ENCODE measurements around the gene EPB42.
A peak's percentile ranks its signal among the peaks of the same experiment; 100 is the strongest.
"Not testable (repeated sequence)": the region's sequence is repeated elsewhere in the genome, so short reads cannot be mapped to it uniquely, and the experiment has no call there.

EPB42 gene

GRCh38 chr15:43211224-43211735, 9.5 kb downstream of the EPB42 start:
- DNase-seq: no peak

- no peak for DNase-seq
Measured at GRCh38 chr15:43210807-43211206, 10.0 kb downstream of the EPB42 start.

GRCh38 chr15:43210172-43210745, 10.6 kb downstream of the EPB42 start:
- no peak for DNase-seq

- DNase-seq: no peak
Measured at GRCh38 chr15:43209059-43209824, 11.6 kb downstream of the EPB42 start.

DNA sequence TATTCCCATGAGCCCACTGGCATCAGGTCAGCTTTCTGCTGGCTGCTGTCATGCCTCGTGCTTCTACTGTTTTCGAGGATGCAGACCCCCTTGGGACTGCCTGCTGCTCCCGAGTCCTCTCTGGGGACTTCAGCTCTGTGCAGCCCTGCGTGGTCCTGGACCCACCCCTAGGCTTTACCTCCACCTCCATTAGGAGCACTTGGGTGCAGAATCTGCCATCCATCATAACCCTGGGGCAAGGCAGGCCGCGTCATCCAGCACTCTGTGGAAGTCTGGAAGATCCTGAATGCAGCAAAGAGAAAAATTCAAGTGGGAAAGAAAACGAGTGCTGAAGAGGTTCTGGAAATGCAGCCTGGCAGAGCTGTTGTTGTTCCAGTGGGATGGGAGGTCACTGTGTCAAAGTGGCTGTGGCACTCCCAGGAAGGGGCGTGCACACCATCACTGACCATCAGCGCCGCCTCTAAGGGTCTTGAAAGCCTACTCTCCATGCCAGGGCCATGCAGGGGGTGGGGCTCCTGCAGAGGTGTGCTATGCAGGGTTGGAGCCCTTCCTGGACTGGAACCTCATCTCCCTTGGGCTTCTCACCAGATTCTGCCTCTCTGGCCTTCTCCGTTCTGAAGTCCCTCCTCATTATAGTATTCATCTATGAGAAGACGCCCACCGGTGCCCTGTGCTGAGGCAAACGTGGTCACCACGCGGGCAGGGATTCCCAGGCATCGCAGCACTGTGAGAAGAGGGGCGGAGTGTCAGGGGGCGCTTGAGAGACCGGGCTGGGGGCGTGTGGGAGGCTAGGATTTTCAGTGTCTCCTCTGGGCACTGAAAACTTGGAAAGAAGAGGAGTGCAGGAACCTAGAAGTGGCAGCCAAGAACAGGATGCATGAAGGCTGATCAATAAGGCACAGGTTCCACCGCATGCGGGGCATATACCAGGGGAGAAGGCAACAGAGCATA, 12.5 kb downstream of the EPB42 start:
- DNase-seq: no peak

GRCh38 chr15:43207024-43207423, 13.8 kb downstream of the EPB42 start:
- no peak for DNase-seq

GRCh38 chr15:43206054-43206453, 14.8 kb downstream of the EPB42 start:
- DNase-seq: no peak

DNA sequence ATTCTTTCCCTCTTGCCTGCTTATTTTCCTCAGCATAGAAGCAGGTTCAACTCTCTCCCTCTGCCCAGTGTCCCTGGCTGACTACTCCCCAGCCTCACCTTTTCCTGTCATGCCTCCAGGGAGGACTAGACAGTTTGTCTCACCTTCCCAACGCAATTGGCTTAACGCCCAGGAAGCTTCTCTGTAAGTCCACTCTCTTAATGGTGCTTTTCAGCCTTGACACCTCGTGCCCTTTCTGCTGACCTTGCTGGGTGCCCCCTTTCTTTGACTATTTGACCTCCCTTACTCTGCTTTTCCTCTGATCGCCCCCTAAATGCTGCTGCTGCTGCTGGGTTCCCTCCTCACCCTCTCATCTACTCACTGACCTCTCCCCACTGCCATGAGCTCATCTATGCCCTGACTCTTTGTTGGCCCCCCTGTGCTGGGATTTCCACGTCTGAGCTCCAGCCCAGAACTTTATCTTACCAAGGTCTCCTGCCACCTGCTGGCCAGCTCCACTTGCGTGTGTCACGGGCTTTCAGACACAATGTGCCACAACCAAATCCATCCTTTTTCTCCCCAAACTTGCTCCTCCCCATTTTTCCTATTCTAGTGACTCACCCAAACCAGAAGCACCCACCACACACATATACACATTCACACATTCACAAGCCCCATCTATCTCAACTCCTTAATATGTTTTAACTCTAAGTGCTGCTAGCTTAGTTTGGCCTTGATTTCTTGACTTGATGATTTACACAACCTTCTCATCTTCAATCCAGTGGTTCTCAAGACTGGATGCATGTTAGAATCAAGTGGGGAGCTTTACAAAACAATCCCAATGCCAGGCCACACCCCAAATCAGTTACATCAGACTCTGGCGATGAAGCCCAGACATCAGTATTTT, 16.6 kb downstream of the EPB42 start:
- peak; percentile 5 for DNase-seq

DNA sequence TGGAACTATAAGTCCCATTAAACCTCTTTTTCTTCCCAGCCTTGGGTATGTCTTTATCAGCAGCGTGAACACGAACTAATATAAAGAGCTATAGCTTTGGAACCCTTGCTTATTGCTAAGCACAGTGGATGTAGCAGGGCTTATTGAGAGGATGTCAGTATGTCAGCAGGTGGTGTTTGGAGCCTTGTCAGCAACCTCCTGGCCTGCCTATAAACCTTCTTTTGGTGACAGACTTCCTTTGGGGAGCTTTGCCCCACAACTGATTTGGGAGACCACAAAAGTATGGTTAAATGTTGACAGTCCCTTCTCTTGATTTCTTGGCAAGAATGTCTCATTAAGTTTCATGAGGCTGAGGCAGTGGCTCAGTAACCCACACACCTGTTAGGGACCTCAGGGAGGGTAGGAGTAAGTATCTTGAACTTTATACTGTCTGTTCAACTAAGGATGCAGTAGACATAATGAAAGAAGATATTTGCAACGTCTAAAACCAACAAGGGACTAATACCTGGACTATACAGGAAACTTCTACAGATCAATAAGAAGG, 20.8 kb downstream of the EPB42 start:
- DNase-seq: no peak

DNA sequence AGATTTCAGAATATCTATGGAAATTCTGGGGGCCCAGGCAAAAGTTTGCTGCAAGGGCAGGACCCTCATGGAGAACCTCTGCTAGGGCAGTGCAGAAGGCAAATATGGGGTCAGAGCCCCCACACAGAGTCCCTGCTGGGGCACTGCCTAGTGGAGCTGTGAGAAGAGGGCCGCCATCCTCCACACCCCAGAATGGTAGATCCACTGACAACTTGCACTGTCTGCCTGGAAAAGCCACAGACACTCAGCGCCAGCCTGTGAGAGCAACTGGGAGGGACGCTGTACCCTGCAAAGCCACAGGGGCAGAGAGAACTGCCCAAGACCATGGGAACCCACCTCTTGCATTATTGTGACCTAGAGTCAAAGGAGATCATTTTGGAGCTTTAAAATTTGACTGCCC, 21.8 kb downstream of the EPB42 start:
- no peak for DNase-seq

DNA sequence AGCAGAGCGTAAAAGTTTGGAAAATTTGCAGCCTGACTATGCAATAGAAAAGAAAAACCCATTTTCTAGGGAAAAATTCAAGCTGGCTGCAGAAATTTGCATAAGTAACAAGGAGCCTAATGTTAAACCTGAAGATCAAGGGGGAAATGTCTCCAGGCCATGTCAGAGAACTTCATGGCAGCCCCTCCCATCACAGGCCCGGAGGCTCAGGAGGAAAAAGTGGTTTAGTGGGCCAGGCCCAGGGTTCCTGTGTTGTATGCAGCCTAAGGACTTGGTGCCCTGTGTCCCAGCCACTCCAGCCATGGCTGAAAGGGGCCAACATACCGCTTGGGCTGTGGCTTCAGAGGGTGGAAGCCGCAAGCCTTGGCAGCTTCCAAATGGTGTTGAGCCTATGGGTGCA, 22.3 kb downstream of the EPB42 start:
- not testable (repeated sequence) for DNase-seq

GRCh38 chr15:43197773-43198172, 23.0 kb downstream of the EPB42 start:
- not testable (repeated sequence) for DNase-seq

DNA sequence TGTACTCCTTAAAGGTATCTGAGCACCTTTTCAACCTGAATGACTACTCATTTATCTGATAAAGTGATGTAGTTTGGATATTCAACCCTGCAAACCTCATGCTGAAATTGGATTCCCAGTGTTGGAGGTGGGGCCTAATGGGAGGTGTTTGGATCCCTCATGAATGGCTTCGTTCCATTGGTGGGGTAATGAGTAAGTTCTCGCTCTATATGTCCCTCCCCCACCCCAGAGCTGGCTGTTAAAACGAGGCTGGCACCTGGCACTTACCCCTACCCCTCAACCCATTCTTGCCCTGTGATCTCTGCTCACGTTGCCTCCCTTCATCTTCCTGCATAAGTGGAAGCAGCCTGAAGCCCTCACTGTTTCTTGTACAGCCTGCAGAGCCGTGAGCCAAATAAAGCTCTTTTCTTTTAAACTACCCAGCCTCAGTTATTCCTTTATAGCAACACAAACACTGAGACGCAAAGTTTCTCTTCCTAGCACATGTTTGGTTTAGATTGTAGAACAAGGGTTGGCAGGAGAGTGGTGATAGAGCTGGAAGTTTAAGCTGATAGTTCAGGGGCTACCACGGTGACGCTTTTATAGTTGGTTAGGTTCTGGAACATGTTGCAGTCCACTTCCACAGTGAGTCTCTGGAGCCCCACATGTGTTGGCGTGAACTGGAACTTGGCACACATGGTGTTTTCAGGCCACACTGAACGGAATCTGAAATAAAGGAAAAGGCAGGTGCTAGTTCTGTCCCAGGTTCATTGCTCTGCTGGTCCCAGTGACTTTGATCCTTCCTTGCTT, 23.9 kb downstream of the EPB42 start:
- DNase-seq: no peak

GRCh38 chr15:43194795-43195194, 26.0 kb downstream of the EPB42 start:
- DNase-seq: no peak

DNA sequence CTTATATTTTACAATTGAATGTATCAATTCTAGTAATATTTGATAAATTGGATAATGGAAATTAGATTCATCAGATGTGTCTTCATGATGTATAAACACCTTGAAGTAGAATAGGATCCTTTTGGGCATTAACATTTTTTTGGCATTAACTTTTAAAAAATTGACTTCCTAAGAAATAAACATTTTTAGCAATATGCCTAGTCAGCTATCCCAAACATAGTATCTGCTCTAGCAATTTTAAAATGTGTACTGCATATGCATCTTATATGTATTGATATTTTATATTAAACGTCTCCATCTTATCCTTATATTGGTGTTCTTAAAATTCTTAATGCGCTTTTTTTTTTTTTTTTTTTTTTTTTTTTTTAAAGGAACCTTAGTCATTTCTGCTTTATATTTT, 27.1 kb downstream of the EPB42 start:
- DNase-seq: no peak

GRCh38 chr15:43190178-43190577, 30.6 kb downstream of the EPB42 start:
- no peak for DNase-seq

- DNase-seq: no peak
Measured at GRCh38 chr15:43189296-43189695, 31.5 kb downstream of the EPB42 start.

GRCh38 chr15:43187544-43188155, 33.2 kb downstream of the EPB42 start:
- no peak for DNase-seq

DNA sequence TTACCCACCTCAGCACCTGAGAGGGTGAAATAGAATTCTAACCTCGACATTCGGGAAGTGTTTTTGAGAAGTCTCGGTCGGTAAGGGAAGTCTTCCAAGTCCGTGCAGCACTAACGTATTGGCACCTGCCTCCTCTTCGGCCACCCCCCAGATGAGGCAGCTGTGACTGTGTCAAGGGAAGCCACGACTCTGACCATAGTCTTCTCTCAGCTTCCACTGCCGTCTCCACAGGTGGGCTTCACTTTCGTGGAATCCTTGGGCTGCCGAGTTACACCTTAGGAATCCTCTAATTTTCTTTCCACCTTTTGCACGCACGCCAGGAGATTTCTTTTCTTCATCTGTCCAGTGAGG, 34.8 kb downstream of the EPB42 start:
- DNase-seq: no peak

DNA sequence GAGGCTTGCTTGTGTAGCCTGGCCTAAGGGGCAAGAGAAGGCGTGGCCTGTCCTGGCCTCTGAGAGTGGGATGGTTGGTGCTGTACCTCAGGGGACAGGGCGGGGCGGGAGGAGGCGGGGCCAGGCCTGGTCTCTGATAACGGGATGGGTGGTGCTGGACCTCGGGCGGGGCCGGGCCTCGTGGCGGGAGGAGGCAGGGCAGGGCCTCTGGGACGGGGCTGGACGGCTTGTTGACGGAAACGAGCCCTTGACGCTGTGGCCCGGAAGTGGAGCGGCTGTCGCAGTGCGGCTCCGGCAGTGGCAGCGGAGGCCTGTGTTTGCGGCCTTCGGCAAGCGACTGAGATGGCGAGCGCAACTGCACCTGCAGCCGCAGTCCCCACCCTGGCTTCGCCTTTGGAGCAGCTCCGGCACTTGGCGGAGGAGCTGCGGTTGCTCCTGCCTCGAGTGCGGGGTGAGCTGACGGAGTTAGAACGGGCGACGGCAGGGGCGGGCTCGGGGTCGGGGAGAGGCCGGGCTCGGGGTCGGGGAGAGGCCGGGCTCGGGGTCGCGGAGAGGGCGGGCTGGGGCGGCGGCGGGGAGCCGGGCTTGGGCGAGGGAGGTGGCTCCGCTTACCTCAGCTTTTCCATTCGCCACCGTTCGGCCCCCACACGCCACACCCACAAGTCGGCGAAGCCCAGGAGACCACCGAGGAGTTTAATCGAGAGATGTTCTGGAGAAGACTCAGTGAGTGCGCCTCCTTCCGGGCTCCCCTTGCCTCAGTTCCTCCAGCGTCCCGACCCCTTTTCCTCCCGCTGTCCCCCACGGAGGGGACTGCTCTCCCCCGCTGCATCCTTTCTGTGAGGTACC, 35.4 kb downstream of the EPB42 start, which contains the start of gene CCNDBP1:
Gene CCNDBP1, plus strand, starts transcription at position 247 of the 846 bp plus-strand sequence. Its CDS starts 96 bp downstream, at position 343.
- peak; percentile 92 for DNase-seq

Measured in NCI-H774 (cell line).